NAMALWA (cell line): ENCODE measurements around the gene SCARB1.
"Not testable (repeated sequence)": the region's sequence is repeated elsewhere in the genome, so short reads cannot be mapped to it uniquely, and the experiment has no call there.

ENCODE experiments used
- DNase-seq: peaks from one replicate; pipeline ENCODE4 v3.0.0-alpha.2; 2015; ENCODE audit warnings: low spot score

The SCARB1 gene

GRCh38 chr12:124863416-124864325, at the start of gene SCARB1:
TSS of gene SCARB1 (minus strand) at chr12:124863864. CDS start at chr12:124863720, 144 bp downstream.
- DNase-seq = peak; percentile 84

- not testable (repeated sequence) for DNase-seq
These were observed 49.0 kb upstream of the SCARB1 start for GRCh38 chr12:124912529-124913287.

- DNase-seq = not testable (repeated sequence)
These were observed 47.9 kb upstream of the SCARB1 start for GRCh38 chr12:124911521-124911920.

DNA sequence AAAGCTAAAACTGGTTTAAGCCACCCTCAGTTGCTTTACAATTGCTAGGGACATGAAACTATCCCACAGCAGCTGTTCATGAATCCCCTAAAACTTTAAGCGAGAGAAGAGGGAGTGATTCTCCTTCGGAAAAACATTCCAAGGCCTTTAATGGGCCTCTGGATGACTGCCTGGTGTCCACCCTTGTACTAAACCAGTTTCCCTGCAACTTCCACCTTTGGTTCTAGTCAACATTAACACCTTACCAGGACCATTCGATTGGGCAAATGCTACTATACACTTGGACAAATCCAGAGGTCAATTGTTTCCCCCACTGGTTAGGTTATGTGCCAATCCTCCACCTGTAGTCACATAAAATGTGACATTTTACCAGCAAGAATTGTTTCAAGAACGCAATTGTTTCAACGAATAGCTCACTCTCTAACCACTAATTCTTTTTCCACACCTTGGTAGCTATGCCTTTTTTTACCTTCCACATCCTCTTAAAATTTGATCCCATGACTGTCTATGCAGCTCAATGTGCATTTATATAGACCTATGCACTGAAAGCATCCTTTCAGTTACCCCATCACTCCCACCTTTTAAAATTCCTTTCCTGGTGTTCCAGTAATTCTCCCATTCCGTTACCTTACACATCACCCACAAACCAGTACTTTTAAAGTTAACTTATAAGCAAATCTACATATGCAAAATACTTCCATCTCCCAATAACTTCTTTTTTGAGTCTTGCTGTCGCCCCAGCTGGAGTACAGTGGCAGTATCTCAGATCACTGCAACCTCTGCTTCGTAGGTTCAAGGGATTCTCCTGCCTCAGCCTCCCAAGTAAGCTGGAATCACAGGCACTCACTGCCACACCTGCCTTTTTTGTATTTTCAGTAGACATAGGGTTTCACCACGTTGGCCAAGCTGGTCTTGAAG, 47.2 kb upstream of the SCARB1 start:
- peak; percentile 68 for DNase-seq

DNA sequence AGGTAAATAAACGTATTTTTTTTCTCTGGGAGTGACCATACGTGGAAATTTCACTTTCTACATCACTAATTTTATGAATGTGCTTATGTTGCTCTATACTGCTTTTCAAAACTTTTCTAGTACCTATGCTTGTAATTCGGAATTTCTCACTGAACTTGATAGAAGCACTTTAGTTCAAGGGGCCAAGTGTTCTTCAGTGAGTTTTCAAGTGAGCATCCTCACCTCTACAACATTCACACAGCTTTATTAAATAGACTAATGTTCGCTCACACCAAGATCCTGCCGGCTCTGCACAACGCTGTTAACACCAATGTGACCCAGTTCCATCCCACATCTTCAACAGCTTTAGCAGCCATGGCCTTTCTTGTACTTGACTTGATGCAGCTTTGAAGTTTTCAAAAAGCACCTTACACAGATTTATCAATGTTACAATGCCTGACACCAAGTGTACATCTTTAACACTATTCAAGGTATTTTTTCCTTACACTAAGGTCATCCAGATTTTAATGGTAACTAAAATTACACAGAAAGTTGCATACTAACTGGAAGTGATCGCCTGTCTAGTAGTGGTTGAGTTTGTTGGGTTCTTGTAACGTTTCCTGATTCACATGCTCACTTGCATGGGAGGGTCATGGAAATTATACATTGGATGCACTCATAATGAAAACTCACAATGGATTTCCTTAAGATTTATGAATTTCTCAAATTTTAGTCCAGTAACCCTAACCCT, 46.3 kb upstream of the SCARB1 start:
- DNase-seq = peak; percentile 63

DNA sequence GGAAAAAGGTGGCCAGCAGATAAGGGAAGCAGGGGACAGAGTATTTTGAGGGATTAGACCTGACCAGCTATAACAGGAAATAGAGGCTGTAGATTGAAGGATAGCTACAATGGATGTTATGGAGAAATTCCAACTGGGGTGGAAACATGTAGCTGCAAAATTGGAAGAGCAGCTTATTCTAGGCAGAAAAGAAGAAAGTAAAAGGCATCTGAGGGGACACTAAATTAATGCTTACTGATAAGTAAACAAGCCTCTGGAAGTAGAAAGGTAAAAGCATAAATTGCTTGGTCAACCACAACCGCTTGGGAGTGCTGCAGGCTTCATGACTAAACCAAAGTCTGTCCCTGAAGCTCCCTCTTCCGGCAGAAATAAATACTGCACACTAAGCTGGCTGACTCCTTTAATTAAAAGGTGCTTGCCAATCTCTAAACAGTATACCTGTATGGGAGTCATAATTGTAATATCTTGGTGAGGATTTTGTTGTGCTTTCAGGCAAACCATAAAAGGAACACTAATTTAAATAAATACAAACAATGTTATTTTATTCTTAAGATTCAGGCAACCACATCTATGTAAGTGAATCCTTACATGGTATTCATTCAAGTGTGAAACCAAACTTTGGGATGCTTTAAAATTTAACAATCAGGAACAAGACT, 43.1 kb upstream of the SCARB1 start:
- peak; percentile 98 for DNase-seq

- DNase-seq = no peak
These were observed 40.8 kb upstream of the SCARB1 start for GRCh38 chr12:124904306-124905098.

DNA sequence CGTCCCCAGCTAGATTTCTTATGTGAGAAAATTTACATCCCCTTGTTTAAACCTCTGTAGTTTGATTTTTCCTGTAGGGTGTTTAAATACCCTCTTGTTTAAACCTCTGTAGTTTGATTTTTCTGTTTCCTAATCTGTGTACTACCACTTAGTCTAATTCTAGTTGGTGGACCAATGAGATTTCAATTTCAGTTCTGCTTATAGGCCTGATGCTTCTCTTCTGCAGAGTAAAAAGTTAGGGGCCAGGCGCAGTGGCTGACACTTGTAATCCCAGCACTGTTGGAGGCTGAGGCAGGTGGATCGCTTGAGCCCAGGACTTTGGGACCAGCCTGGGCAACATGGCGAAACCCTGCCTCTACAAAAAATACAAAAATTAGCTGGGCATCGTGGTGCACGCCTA, 39.3 kb upstream of the SCARB1 start:
- DNase-seq = no peak

GRCh38 chr12:124901003-124901402, 37.3 kb upstream of the SCARB1 start:
- DNase-seq = no peak

DNA sequence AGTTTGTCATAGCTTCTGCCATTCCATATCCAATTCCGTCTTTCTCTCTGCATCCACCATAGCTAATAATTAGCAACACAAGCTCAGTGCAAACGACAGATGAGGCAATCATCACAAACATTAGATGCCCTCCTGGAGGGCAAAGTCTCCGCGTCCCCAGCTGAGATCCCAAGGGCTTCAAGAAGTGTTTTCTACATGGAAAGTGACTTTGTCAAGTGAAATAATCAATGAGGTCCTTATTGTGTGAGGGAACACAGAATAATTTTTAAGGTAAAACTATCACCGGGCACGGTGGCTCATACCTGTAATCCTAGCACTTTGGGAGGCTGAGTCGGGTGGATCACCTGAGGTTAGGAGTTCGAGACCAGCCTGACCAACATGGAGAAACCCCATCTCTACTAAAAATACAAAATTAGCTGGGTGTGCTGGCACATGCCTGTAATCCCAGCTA, 36.7 kb upstream of the SCARB1 start:
- not testable (repeated sequence) for DNase-seq

- DNase-seq = no peak
These were observed 35.2 kb upstream of the SCARB1 start for GRCh38 chr12:124898923-124899294.

GRCh38 chr12:124898200-124898922, 34.7 kb upstream of the SCARB1 start:
- DNase-seq = peak; percentile 84

DNA sequence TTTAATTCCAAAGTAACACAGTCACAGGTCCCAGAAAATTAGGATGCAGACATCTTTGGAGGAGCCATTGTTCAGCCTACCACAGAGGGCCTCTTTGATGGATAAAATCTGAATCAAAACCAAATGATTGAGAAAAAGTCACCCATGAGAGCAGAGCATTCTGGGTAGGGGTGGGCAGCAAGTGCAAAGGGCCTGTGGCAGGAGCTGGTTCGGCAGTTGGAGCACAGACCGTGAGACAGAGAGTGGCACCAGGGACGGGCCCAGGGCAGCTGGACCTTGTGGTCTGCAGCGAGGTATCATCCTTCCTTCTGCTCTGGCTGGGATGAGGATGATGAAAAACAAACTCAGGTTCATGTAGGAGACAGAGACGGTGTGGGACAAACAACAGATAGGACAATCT, 32.8 kb upstream of the SCARB1 start:
- no peak for DNase-seq

GRCh38 chr12:124893792-124894516, 30.3 kb upstream of the SCARB1 start:
- no peak for DNase-seq

DNA sequence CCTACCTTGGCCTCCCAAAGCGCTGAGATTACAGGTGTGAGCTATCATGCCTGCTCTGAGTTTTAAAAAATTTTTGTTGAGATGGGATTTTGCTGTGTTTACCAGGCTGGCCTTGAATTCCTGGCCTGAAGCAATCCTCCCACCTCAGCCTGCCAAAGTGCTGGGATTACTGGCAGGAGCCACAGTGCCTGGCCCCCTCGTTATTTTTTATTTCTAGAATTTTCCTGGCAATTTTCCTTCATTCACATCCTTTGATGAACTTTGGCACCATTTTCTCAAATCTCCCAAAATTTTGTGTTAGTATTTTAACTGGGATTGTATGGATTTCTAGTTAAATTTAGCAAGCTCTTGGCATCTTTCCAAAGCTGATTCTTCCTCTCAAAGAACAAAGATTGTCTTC, 24.6 kb upstream of the SCARB1 start:
- no peak for DNase-seq

DNA sequence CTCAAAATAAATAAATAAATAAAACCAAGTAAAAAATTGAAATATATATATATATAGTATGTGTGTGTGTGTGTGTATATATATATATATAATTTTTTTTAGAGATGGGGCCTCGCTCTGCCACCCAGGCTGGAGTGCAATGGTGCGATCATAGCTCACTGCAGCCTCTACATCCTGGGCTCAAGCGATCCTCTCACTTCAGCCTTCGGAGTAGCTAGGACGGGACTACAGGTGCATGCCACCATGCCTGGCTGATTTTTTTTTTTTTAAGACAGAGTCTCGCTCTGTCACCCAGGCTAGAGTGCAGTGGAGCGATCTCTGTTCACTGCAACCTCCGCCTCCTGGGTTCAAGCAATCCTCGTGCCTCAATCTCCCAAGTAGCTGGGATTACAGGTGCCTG, 24.1 kb upstream of the SCARB1 start:
- peak; percentile 67 for DNase-seq

DNA sequence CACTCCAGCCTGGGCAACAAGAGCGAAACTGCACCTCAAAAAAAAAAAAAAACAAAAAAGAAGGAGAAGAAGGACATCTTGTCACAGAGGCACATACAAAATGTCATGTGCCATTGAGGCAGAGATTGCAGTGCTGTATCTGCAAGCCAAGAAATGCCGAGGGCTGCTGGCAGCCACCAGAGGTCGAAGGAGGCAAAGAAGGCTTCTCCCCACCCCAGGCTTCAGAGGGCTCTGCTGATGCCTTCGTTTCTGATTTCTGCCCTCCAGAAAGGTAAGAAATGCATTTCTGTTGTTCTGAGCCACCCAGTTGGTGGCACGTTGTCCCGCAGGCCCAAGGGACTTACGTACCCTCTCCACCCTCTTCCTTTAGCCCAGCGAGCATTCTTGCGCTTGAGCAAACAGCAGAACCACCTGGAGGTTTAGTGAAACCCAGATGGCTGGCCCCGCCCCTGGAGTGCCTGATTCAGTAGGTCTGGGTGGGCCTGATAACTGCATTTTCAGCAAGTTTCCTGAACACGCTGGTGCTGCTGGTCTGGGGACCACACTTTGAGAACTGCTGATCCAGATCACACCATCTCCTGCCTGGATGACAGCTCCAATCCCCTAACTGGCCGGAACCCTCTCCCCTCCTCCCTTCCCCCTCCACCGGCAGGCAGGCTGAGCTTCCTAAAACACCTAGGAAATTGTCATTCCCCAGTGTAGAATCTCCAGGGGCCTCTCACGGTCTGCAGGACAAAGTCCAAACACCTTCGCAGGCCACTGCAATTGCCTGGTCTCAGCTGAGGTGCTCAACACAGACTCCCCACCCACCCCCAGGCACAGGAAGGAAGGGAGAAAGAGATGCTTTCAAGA, 21.1 kb upstream of the SCARB1 start:
- DNase-seq = peak; percentile 97
